HepG2 (cell line): Measurements from ENCODE around the gene HELZ2. TPM values are rescaled to one million over a fixed set of nuclear protein-coding genes. Genes with fewer than 3 reads are reported as not detected.

Experiments
- BCL6 ChIP-seq: IDR thresholded peaks from 2 replicates; pipeline ENCODE4 v1.6.1; 2016; ENCODE audit warnings: missing genetic modification reagents, missing compliant biosample characterization
- CC2D1A ChIP-seq: sonication (generic); formaldehyde crosslinking; IDR thresholded peaks from 2 replicates; pipeline ENCODE4 v1.8.1; 2023; ENCODE audit warnings: mild to moderate bottlenecking, missing genetic modification reagents
- DZIP1 ChIP-seq: sonication (generic); formaldehyde crosslinking; IDR thresholded peaks from 2 replicates; pipeline ENCODE4 v1.5.0; 2020; ENCODE audit warnings: mild to moderate bottlenecking, missing genetic modification reagents
- EEA1 ChIP-seq: sonication (generic); formaldehyde crosslinking; IDR thresholded peaks from 2 replicates; pipeline ENCODE4 v1.5.1; 2020; ENCODE audit warnings: mild to moderate bottlenecking, missing genetic modification reagents, borderline replicate concordance
- ESRRA ChIP-seq: sonication (generic); formaldehyde crosslinking; IDR thresholded peaks from 2 replicates; pipeline ENCODE4 v1.5.1; 2020; ENCODE audit warnings: mild to moderate bottlenecking, low read depth, missing genetic modification reagents
- FOSL2 ChIP-seq: sonication (generic); formaldehyde crosslinking; IDR thresholded peaks from 2 replicates; pipeline ENCODE4 v1.4.0; 2020; ENCODE audit warnings: missing genetic modification reagents
- HOMEZ ChIP-seq: IDR thresholded peaks from 2 replicates; pipeline ENCODE4 v1.6.1; 2016; ENCODE audit warnings: low read depth
- JUND ChIP-seq: sonication (generic); formaldehyde crosslinking; IDR thresholded peaks from 2 replicates; pipeline ENCODE4 v1.8.0; 2022; ENCODE audit warnings: mild to moderate bottlenecking, missing genetic modification reagents
- LBX2 ChIP-seq: sonication (generic); formaldehyde crosslinking; IDR thresholded peaks from 2 replicates; pipeline ENCODE4 v1.5.0; 2020; ENCODE audit warnings: missing genetic modification reagents, mild to moderate bottlenecking, borderline replicate concordance
- NCOA2 ChIP-seq: sonication (generic); formaldehyde crosslinking; IDR thresholded peaks from 2 replicates; pipeline ENCODE4 v1.8.0; 2022; ENCODE audit warnings: inconsistent platforms
- RARG ChIP-seq: sonication (generic); formaldehyde crosslinking; IDR thresholded peaks from 2 replicates; pipeline ENCODE4 v1.4.0; 2020; ENCODE audit warnings: low read depth, mild to moderate bottlenecking, missing genetic modification reagents
- SAFB2 ChIP-seq: sonication (generic); formaldehyde crosslinking; IDR thresholded peaks from 2 replicates; pipeline ENCODE4 v1.5.1; 2020; ENCODE audit warnings: missing genetic modification reagents, low read depth, mild to moderate bottlenecking, borderline replicate concordance
- SMAD1 ChIP-seq: sonication (generic); formaldehyde crosslinking; IDR thresholded peaks from 2 replicates; pipeline ENCODE4 v1.4.0; 2020; ENCODE audit warnings: missing genetic modification reagents, low read depth, mild to moderate bottlenecking, borderline replicate concordance
- SMARCC2 ChIP-seq: fragments of 450-650 bp; IDR thresholded peaks from 2 replicates; pipeline ENCODE4 v1.6.1; 2017; ENCODE audit warnings: antibody characterized with exemption, mild to moderate bottlenecking
- SNAI1 ChIP-seq: sonication (generic); formaldehyde crosslinking; IDR thresholded peaks from 2 replicates; pipeline ENCODE4 v1.5.0; 2020; ENCODE audit warnings: mild to moderate bottlenecking, missing genetic modification reagents, borderline replicate concordance
- TERF1 ChIP-seq: sonication (generic); formaldehyde crosslinking; IDR thresholded peaks from 2 replicates; pipeline ENCODE4 v1.8.0; 2022; ENCODE audit warnings: mild to moderate bottlenecking, missing genetic modification reagents, moderate library complexity
- ZBTB44 ChIP-seq: sonication (generic); formaldehyde crosslinking; IDR thresholded peaks from 2 replicates; pipeline ENCODE4 v1.4.0; 2020; ENCODE audit warnings: missing genetic modification reagents
- ZIK1 ChIP-seq: sonication (generic); formaldehyde crosslinking; IDR thresholded peaks from 2 replicates; pipeline ENCODE4 v1.5.0; 2020; ENCODE audit warnings: mild to moderate bottlenecking, low read depth, missing genetic modification reagents, borderline replicate concordance
- ZNF331 ChIP-seq: sonication (generic); formaldehyde crosslinking; IDR thresholded peaks from 2 replicates; pipeline ENCODE4 v1.4.0; 2020; ENCODE audit warnings: missing genetic modification reagents
- ZNF484 ChIP-seq: sonication (generic); formaldehyde crosslinking; IDR thresholded peaks from 2 replicates; pipeline ENCODE4 v1.5.1; 2020; ENCODE audit warnings: mild to moderate bottlenecking, low read depth, missing genetic modification reagents, borderline replicate concordance
- ZNF546 ChIP-seq: sonication (generic); formaldehyde crosslinking; conservative IDR thresholded peaks from 2 replicates; pipeline ENCODE4 v1.8.1; 2023; ENCODE audit warnings: mild to moderate bottlenecking, missing genetic modification reagents
- ZNF576 ChIP-seq: sonication (generic); formaldehyde crosslinking; IDR thresholded peaks from 2 replicates; pipeline ENCODE4 v1.4.0; 2020; ENCODE audit warnings: mild to moderate bottlenecking, missing genetic modification reagents
- ZNF737 ChIP-seq: sonication (generic); formaldehyde crosslinking; IDR thresholded peaks from 2 replicates; pipeline ENCODE4 v1.5.0; 2020; ENCODE audit warnings: missing genetic modification reagents, mild to moderate bottlenecking, borderline replicate concordance
- ZNF773 ChIP-seq: sonication (generic); formaldehyde crosslinking; IDR thresholded peaks from 2 replicates; pipeline ENCODE4 v1.4.0; 2020; ENCODE audit warnings: missing genetic modification reagents, borderline replicate concordance
- polyA plus RNA-seq, 8 experiments: library from polyadenylated mRNA; depleted of rRNA in 3 of 8; stranded (reverse) in 7 of 8; unstranded in 1 of 8; fragments of >200 nt; fragmentation: Illumina TruSeq in 4 of 8; extraction: Trizol in 4 of 8; gene quantifications; 2 replicates each; pipeline versions ENCODE4 v1.2.1 to v1.2.3, GENCODE V29; 2011 to 2016; ENCODE audit warnings: low read depth in 4 of 8, missing spikeins in 1 of 8, mixed read lengths in 1 of 8; ENCODE audit not compliant: insufficient read depth in 1 of 8
- total RNA-seq, 5 experiments: library from RNA; depleted of rRNA; stranded (reverse); fragments of >200 nt; fragmentation: Illumina TruSeq; extraction: Trizol; gene quantifications; 2 replicates each; pipeline ENCODE4 v1.2.3, GENCODE V29; 2016; ENCODE audit warnings: low read depth in 1 of 5

HELZ2 gene
- total and polyA plus RNA-seq, 2 of the 13 experiments (the other 11 are each of a cell fraction or from before 2014, with no cell fraction given), result 9.6 to 10.1 TPM

- TF ChIP-seq BCL6 (no peak), SMAD1 (CRISPR knock-in tag) (no peak), TERF1 (CRISPR knock-in tag) (no peak), NCOA2 (no peak), SMARCC2 (no peak), ZIK1 (CRISPR knock-in tag) (0 out of 2 replicates have a peak, but pooled peaks have one; percentile 2), FOSL2 (CRISPR knock-in tag) (no peak), ZNF773 (no peak), HOMEZ (CRISPR knock-in tag) (no peak), JUND (no peak), CC2D1A (CRISPR knock-in tag) (no peak), DZIP1 (CRISPR knock-in tag) (0 out of 2 replicates have a peak, but pooled peaks have one; percentile 58), SAFB2 (no peak), RARG (CRISPR knock-in tag) (no peak), EEA1 (CRISPR knock-in tag) (no peak), ZNF331 (no peak), ZNF546 (CRISPR knock-in tag) (no peak), LBX2 (CRISPR knock-in tag) (peak; percentile 29; the same call in 1 of the 2 replicates), ZNF737 (CRISPR knock-in tag) (no peak), ZNF484 (CRISPR knock-in tag) (no peak), SNAI1 (CRISPR knock-in tag) (no peak), ZNF576 (CRISPR knock-in tag) (0 out of 2 replicates have a peak, but pooled peaks have one; percentile 27), ZBTB44 (CRISPR knock-in tag) (no peak), ESRRA (CRISPR knock-in tag) (no peak)
These were observed 39.6 kb downstream of the HELZ2 start (continued) for GRCh38 chr20:63534427-63534830.
